ENCODE measurements around the gene KRT73. TPM values are rescaled to one million over a fixed set of nuclear protein-coding genes. Genes with fewer than 3 reads are reported as not detected.

The KRT73 gene
- total RNA-seq, 1 experiment from 2014 or later, result not detected

DNA sequence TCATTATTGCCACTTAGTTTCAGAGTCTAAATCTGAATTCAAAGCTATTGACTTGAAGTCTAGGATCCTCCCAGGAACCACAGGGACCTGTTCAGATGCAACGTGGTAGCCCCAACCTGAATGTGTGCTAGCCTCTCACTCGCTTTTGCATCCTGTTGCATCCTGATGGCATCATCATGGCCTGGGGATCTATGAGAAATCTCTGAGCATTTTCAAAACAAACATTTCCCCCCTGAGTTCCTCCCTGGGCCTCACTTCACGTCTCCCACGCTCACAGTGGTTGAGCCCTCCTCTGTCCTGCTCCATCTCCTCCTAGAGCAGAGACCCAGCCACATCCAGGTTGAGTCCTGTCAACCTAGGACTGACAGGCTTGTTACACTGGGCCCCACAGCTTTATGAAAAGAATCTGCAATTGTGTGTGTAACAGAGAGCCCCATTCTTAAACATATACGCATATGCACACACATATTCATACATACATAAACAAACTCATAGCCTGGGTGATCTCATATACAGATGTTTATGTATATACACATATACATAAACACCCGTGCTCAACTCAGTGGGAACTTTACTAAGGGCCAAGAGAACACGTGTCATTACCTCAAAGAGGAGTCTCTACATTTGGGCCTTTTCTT lies 11.7 kb downstream of the KRT73 start:
- Histone ChIP-seq H3K27me3 (ENCODE audit: insufficient read depth, low read length) (no peaks in the 10 kb centered on the region), H3K27ac (ENCODE audit: insufficient read length, low read depth, low read length) (no peak overlapping the region), H2AFZ (ENCODE audit: low read length) (no peak overlapping the region), H3K14ac (ENCODE audit: insufficient read depth, low read length) (no peak overlapping the region), H3K4me2 (ENCODE audit: insufficient read depth, insufficient read length, low read length) (no peak overlapping the region), H4K91ac (ENCODE audit: insufficient read length, low read depth, low read length) (no peak overlapping the region), H4K20me1 (ENCODE audit: control insufficient read depth, insufficient read depth, insufficient read length) (no peaks in the 10 kb centered on the region), H2AK5ac (ENCODE audit: insufficient read length, low read length) (no peak overlapping the region), H4K5ac (ENCODE audit: insufficient read length, low read depth, low read length) (no peak overlapping the region), H3K4me1 (ENCODE audit: insufficient read depth, low read length) (no peaks in the 10 kb centered on the region), H2BK120ac (ENCODE audit: low read depth, low read length, poor library complexity, severe bottlenecking) (no peak overlapping the region), H3K56ac (ENCODE audit: insufficient read length, low read depth, low read length) (no peak overlapping the region), H2BK15ac (ENCODE audit: low read depth, low read length) (no peak overlapping the region), H3K23me2 (ENCODE audit: insufficient read length, low read depth, low read length, poor library complexity, severe bottlenecking) (no peaks in the 10 kb centered on the region), H3K9me3 (ENCODE audit: control insufficient read depth, low read depth, low read length) (no peaks in the 10 kb centered on the region), H3K79me1 (ENCODE audit: insufficient read depth, low read depth, low read length, poor library complexity, severe bottlenecking) (no peaks in the 10 kb centered on the region), H3K79me2 (ENCODE audit: insufficient read depth, low read length) (no peaks in the 10 kb centered on the region), H3K9ac (ENCODE audit: extremely low read depth, insufficient read length, low read length) (no peak overlapping the region), H2BK20ac (ENCODE audit: low read depth, low read length, poor library complexity, severe bottlenecking) (no peak overlapping the region), H3K23ac (ENCODE audit: insufficient read length, low read depth, low read length) (no peak overlapping the region), H3K18ac (ENCODE audit: insufficient read length, low read depth, low read length) (no peak overlapping the region), H3K4ac (ENCODE audit: low read depth, low read length) (no peak overlapping the region), H3T11ph (ENCODE audit: low read length) (no peak overlapping the region), H2BK12ac (ENCODE audit: insufficient read length, low read depth, low read length) (no peak overlapping the region), H4K8ac (replicated peaks; ENCODE audit: insufficient read length, low read depth, low read length) (no peak overlapping the region), H2BK5ac (ENCODE audit: insufficient read length, low read length) (no peak overlapping the region)
- no peaks in the 10 kb centered on the region for H3K36me3 Mint-ChIP-seq (ENCODE audit: insufficient read depth in 1 of 3, low read depth in 3 of 3)
- H3K4me1 Mint-ChIP-seq, result peaks cover 0 to 4% of the 10 kb centered on the region in 2 experiments; a peak in 2 of 4 replicates
- H3K27ac Mint-ChIP-seq, result no peak overlapping the region
- WGBS (ENCODE audit: extremely low coverage, insufficient read length, low lambda C conversion rate), result no CpG with 5 or more reads among the region's 7 CpGs
- no peak overlapping the region for H3K4me3 Mint-ChIP-seq
- DNase-seq, result peak; percentile 13
- TF ChIP-seq, protein P1, sequence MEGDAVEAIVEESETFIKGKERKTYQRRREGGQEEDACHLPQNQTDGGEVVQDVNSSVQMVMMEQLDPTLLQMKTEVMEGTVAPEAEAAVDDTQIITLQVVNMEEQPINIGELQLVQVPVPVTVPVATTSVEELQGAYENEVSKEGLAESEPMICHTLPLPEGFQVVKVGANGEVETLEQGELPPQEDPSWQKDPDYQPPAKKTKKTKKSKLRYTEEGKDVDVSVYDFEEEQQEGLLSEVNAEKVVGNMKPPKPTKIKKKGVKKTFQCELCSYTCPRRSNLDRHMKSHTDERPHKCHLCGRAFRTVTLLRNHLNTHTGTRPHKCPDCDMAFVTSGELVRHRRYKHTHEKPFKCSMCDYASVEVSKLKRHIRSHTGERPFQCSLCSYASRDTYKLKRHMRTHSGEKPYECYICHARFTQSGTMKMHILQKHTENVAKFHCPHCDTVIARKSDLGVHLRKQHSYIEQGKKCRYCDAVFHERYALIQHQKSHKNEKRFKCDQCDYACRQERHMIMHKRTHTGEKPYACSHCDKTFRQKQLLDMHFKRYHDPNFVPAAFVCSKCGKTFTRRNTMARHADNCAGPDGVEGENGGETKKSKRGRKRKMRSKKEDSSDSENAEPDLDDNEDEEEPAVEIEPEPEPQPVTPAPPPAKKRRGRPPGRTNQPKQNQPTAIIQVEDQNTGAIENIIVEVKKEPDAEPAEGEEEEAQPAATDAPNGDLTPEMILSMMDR (conservative IDR thresholded peaks at IDR 0.05), result no peak
- H3K27me3 Mint-ChIP-seq (ENCODE audit: low read depth), result peaks cover 35% of the 10 kb centered on the region
- no peaks in the 10 kb centered on the region for H3K9me3 Mint-ChIP-seq
